ENCODE data around the gene PRRT2. TPM values are rescaled to one million over a fixed set of nuclear protein-coding genes. Genes with fewer than 3 reads are reported as not detected.

The PRRT2 gene
- total and polyA plus RNA-seq, 2 donors from 2014 or later, result 0.88 to 1.9 TPM

DNA sequence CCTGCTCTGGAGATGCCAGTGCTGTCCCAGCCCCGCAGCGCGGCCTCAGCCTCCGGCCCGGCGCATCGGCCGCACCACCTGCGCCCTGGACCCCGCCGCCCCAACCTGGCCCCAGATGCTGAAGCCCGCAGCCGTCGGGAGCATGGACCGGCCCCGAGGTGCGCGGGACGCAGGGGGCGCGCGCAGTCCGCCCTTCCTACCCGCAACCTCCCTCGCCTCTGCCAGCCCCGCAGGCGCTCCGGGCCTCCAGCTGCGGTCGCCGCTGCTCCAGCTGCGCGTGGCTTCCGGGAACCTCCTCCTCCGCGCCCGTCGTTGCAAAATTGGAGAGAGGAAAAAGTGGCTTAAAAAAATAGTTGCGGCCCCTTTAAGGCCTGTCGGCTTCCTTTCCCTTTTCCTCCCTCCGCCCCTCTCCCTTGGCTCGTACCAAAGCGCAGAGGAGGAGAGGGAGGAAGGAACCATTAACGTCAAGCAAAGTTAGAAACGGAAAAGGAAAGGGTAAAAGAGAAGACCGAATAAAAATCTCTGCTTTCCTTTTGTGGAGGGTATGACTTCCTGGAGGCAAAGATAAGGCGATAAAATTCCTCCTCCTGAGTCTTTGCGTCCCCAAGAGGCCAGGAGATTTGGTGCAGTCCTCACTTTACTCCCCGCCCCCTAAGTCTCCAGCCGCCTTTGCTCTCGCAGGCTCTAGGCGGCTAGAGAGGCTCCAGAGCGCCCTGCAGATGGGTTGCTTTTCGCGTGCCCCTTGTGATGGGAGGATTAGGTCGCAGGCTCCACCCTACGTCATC is 51.1 kb downstream of the PRRT2 start, which contains the start of gene CDIPT:
TSS of gene CDIPT (minus strand) at position 343 of the 785 bp plus-strand sequence. CDS start 369 bp downstream, outside the sequence.
- H3K4me3 ChIP-seq (ENCODE audit: low read length in 3 of 3), result peak within 1 kb of the TSS; percentile 71 to 91 (median 87)
- no peaks in the 10 kb centered on the region for H3K9me3 ChIP-seq (ENCODE audit: control insufficient read depth in 2 of 3, insufficient read depth in 1 of 3, low read length in 3 of 3)
- FAIRE-seq (peak; percentile 54), DNase-seq (peak; percentile 95 to 99 (median 96))
- no peaks in the 10 kb centered on the region for H3K27me3 ChIP-seq (ENCODE audit: control insufficient read depth, insufficient read depth, low read length)
- peaks cover 0 to 5% (median 0%) of the 10 kb centered on the region in 3 donors for H3K36me3 ChIP-seq (ENCODE audit: control insufficient read depth in 2 of 3, insufficient read depth in 3 of 3, low read length in 3 of 3)
- intact Hi-C loops (cut with DNase I), result no loop called here
- peak; percentile 77 for TF ChIP-seq CTCF (IDR thresholded peaks at IDR 0.05; ENCODE audit: borderline replicate concordance, extremely low read depth, insufficient read depth)
- peaks cover 0 to 12% (median 5%) of the 10 kb centered on the region in 3 donors for H3K4me1 ChIP-seq (ENCODE audit: control insufficient read depth in 2 of 3, insufficient read depth in 2 of 3, low read depth in 1 of 3, low read length in 3 of 3)
- peak within 1 kb of the TSS; percentile 66 to 86 (median 74) for H3K9ac ChIP-seq (ENCODE audit: low read length in 3 of 3)
- peak within 1 kb of the TSS; percentile 97 to 98 for H3K27ac ChIP-seq (ENCODE audit: low read depth in 2 of 2, low read length in 2 of 2)

DNA sequence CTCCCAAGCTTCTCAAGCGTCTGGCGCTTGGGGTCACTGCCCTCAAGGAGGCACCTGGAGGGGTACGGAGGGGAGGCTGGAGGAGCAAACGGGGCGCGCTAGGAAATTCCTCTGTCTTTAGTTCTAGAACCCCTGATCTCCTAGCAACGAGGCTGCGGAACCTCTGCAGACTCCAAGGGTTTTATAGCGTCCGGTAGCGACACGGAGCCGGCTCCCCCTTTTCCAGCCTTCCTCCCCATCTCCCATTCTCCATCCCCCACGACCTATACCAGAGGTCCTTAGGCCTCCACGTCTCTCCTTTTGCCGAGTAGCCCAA is 51.6 kb downstream of the PRRT2 start:
- no peak for TF ChIP-seq CTCF (IDR thresholded peaks at IDR 0.05; ENCODE audit: borderline replicate concordance, extremely low read depth, insufficient read depth)
- Histone ChIP-seq H3K36me3 (ENCODE audit: control insufficient read depth in 2 of 3, insufficient read depth in 3 of 3, low read length in 3 of 3) (peaks cover 0 to 4% (median 0%) of the 10 kb centered on the region in 3 donors), H3K4me3 (ENCODE audit: low read length in 3 of 3) (peak overlapping the region; percentile 36 to 87 (median 69)), H3K9me3 (ENCODE audit: control insufficient read depth in 2 of 3, insufficient read depth in 1 of 3, low read length in 3 of 3) (no peaks in the 10 kb centered on the region), H3K27ac (ENCODE audit: low read depth in 2 of 2, low read length in 2 of 2) (peak overlapping the region in 1 of 2 donors; percentile 97), H3K9ac (ENCODE audit: low read length in 3 of 3) (no peak overlapping the region), H3K27me3 (ENCODE audit: control insufficient read depth, insufficient read depth, low read length) (no peaks in the 10 kb centered on the region), H3K4me1 (ENCODE audit: control insufficient read depth in 2 of 3, insufficient read depth in 2 of 3, low read depth in 1 of 3, low read length in 3 of 3) (peaks cover 0 to 12% (median 5%) of the 10 kb centered on the region in 3 donors)
- intact Hi-C loops (cut with DNase I), result no loop called here
- DNase-seq, result no peak
- no peak for FAIRE-seq

DNA sequence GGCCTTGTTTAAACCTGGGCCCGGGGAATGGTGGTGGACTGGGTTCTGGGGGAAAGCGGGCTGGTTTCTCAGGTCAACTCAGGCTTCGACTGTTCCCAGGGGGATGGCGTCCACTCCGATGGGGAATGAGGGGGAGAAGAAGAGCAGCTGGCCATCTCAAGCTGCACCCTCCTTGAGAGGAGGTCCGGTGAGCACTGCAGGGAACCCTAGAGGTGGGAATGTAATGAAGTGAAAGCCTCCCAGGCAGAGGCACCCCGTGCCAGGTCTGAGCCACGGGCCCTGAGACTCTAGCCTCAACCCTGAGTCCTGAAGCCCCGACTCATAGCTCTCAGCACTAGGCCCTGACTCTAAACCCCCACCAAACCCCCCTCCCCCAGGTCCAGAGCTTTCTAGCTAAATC is 52.2 kb downstream of the PRRT2 start:
- no peaks in the 10 kb centered on the region for H3K27me3 ChIP-seq (ENCODE audit: control insufficient read depth, insufficient read depth, low read length)
- no peak for TF ChIP-seq CTCF (IDR thresholded peaks at IDR 0.05; ENCODE audit: borderline replicate concordance, extremely low read depth, insufficient read depth)
- H3K4me1 ChIP-seq (ENCODE audit: control insufficient read depth in 2 of 3, insufficient read depth in 2 of 3, low read depth in 1 of 3, low read length in 3 of 3), result peaks cover 0 to 12% (median 5%) of the 10 kb centered on the region in 3 donors
- no peak overlapping the region for H3K27ac ChIP-seq (ENCODE audit: low read depth in 2 of 2, low read length in 2 of 2)
- no peak for FAIRE-seq
- H3K9ac ChIP-seq (ENCODE audit: low read length in 3 of 3), result no peak overlapping the region
- H3K36me3 ChIP-seq (ENCODE audit: control insufficient read depth in 2 of 3, insufficient read depth in 3 of 3, low read length in 3 of 3), result no peaks in the 10 kb centered on the region
- no peaks in the 10 kb centered on the region for H3K9me3 ChIP-seq (ENCODE audit: control insufficient read depth in 2 of 3, insufficient read depth in 1 of 3, low read length in 3 of 3)
- intact Hi-C loops (cut with DNase I), result no loop called here
- DNase-seq, result peak in 1 of 5 donors; percentile 66
- H3K4me3 ChIP-seq (ENCODE audit: low read length in 3 of 3), result no peak overlapping the region

Other genes with a start within 250 kb of the PRRT2 start
- 8.8 TPM for gene SPN, start 148.9 kb upstream of the PRRT2 start, total RNA-seq
- gene SPN, start 148.9 kb upstream of the PRRT2 start, polyA plus RNA-seq (ENCODE audit: insufficient read depth, low read depth, low replicate concordance), result 1.0 TPM
- 13.9 TPM for gene QPRT, start 133.0 kb upstream of the PRRT2 start, total RNA-seq
- gene QPRT, start 133.0 kb upstream of the PRRT2 start, polyA plus RNA-seq (ENCODE audit: insufficient read depth, low read depth, low replicate concordance), result 168 TPM
- gene C16orf54, start 66.2 kb upstream of the PRRT2 start, total RNA-seq, result 4.9 TPM
- 0.39 TPM for gene C16orf54, start 66.2 kb upstream of the PRRT2 start, polyA plus RNA-seq (ENCODE audit: insufficient read depth, low read depth, low replicate concordance)
- not detected for gene ZG16, start 33.9 kb upstream of the PRRT2 start, total RNA-seq
- not detected for gene ZG16, start 33.9 kb upstream of the PRRT2 start, polyA plus RNA-seq (ENCODE audit: insufficient read depth, low read depth, low replicate concordance)
- 32.3 TPM for gene KIF22, start 21.4 kb upstream of the PRRT2 start, total RNA-seq
- gene KIF22, start 21.4 kb upstream of the PRRT2 start, polyA plus RNA-seq (ENCODE audit: insufficient read depth, low read depth, low replicate concordance), result 42.9 TPM
- gene MAZ, start 5.7 kb upstream of the PRRT2 start, total RNA-seq, result 137 TPM
- 85.5 TPM for gene MAZ, start 5.7 kb upstream of the PRRT2 start, polyA plus RNA-seq (ENCODE audit: insufficient read depth, low read depth, low replicate concordance)
- 23.5 TPM for gene PAGR1, start 4.0 kb downstream of the PRRT2 start, total RNA-seq
- gene PAGR1, start 4.0 kb downstream of the PRRT2 start, polyA plus RNA-seq (ENCODE audit: insufficient read depth, low read depth, low replicate concordance), result 30.0 TPM
- gene MVP, start 8.3 kb downstream of the PRRT2 start, total RNA-seq, result 271 TPM
- gene MVP, start 8.3 kb downstream of the PRRT2 start, polyA plus RNA-seq (ENCODE audit: insufficient read depth, low read depth, low replicate concordance), result 123 TPM
- 85.9 TPM for gene CDIPT, start 51.0 kb downstream of the PRRT2 start, total RNA-seq
- gene CDIPT, start 51.0 kb downstream of the PRRT2 start, polyA plus RNA-seq (ENCODE audit: insufficient read depth, low read depth, low replicate concordance), result 148 TPM
- 32.4 TPM for gene SEZ6L2, start 87.4 kb downstream of the PRRT2 start, total RNA-seq
- 9.1 TPM for gene SEZ6L2, start 87.4 kb downstream of the PRRT2 start, polyA plus RNA-seq (ENCODE audit: insufficient read depth, low read depth, low replicate concordance)
- gene ASPHD1, start 88.3 kb downstream of the PRRT2 start, total RNA-seq, result 8.9 TPM
- gene ASPHD1, start 88.3 kb downstream of the PRRT2 start, polyA plus RNA-seq (ENCODE audit: insufficient read depth, low read depth, low replicate concordance), result 6.1 TPM
- gene KCTD13, start 114.0 kb downstream of the PRRT2 start, total RNA-seq, result 25.8 TPM
- gene KCTD13, start 114.0 kb downstream of the PRRT2 start, polyA plus RNA-seq (ENCODE audit: insufficient read depth, low read depth, low replicate concordance), result 9.9 TPM
- 127 TPM for gene TMEM219, start 149.9 kb downstream of the PRRT2 start, total RNA-seq
- 288 TPM for gene TMEM219, start 149.9 kb downstream of the PRRT2 start, polyA plus RNA-seq (ENCODE audit: insufficient read depth, low read depth, low replicate concordance)
- gene TAOK2, start 161.7 kb downstream of the PRRT2 start, total RNA-seq, result 54.3 TPM
- 19.6 TPM for gene TAOK2, start 161.7 kb downstream of the PRRT2 start, polyA plus RNA-seq (ENCODE audit: insufficient read depth, low read depth, low replicate concordance)
- 16.0 TPM for gene HIRIP3, start 183.4 kb downstream of the PRRT2 start, total RNA-seq
- 18.7 TPM for gene HIRIP3, start 183.4 kb downstream of the PRRT2 start, polyA plus RNA-seq (ENCODE audit: insufficient read depth, low read depth, low replicate concordance)
- 74.1 TPM for gene INO80E, start 184.0 kb downstream of the PRRT2 start, total RNA-seq
- 52.7 TPM for gene INO80E, start 184.0 kb downstream of the PRRT2 start, polyA plus RNA-seq (ENCODE audit: insufficient read depth, low read depth, low replicate concordance)
- gene DOC2A, start 198.8 kb downstream of the PRRT2 start, total RNA-seq, result 1.9 TPM
- gene DOC2A, start 198.8 kb downstream of the PRRT2 start, polyA plus RNA-seq (ENCODE audit: insufficient read depth, low read depth, low replicate concordance), result 3.5 TPM
- gene C16orf92, start 211.0 kb downstream of the PRRT2 start, total RNA-seq, result not detected
- gene C16orf92, start 211.0 kb downstream of the PRRT2 start, polyA plus RNA-seq (ENCODE audit: insufficient read depth, low read depth, low replicate concordance), result not detected
- gene TLCD3B, start 219.1 kb downstream of the PRRT2 start, total RNA-seq, result not detected
- not detected for gene TLCD3B, start 219.1 kb downstream of the PRRT2 start, polyA plus RNA-seq (ENCODE audit: insufficient read depth, low read depth, low replicate concordance)